Ectodermal cell (in vitro differentiated cells): ENCODE results near the gene DCC.

ENCODE experiments used
- H3K27ac ChIP-seq: 2 replicates; pipeline ENCODE4 v1.7.0; 2013; ENCODE audit warnings: mild to moderate bottlenecking, low read depth, low read length; ENCODE audit not compliant: insufficient read depth, poor library complexity, severe bottlenecking
- H3K27me3 ChIP-seq: 2 replicates; pipeline ENCODE4 v1.7.0; 2013; ENCODE audit warnings: mild to moderate bottlenecking, low read length; ENCODE audit not compliant: insufficient read depth, control insufficient read depth, poor library complexity, severe bottlenecking
- H3K36me3 ChIP-seq: one replicate; pipeline ENCODE4 v1.7.0; 2013; ENCODE audit warnings: low read length; ENCODE audit not compliant: control insufficient read depth, insufficient read depth
- H3K4me1 ChIP-seq: one replicate; pipeline ENCODE4 v1.7.0; 2013; ENCODE audit warnings: low read length; ENCODE audit not compliant: control insufficient read depth, insufficient read depth
- H3K4me3 ChIP-seq: 2 replicates; pipeline ENCODE4 v1.7.0; 2013; ENCODE audit warnings: low read depth, low read length, control low read depth; ENCODE audit not compliant: insufficient read depth
- H3K9me3 ChIP-seq: 2 replicates; pipeline ENCODE4 v1.7.0; 2013; ENCODE audit warnings: mild to moderate bottlenecking, low read length, moderate library complexity; ENCODE audit not compliant: control insufficient read depth
- WGBS, 2 experiments: methylation state at CpG; one replicate each; pipeline ENCODE4 v1.1.7; 2013; ENCODE audit warnings: missing lambda C conversion rate in 2 of 2; 5-methylcytosine and 5-hydroxymethylcytosine counted together

The DCC gene

DNA sequence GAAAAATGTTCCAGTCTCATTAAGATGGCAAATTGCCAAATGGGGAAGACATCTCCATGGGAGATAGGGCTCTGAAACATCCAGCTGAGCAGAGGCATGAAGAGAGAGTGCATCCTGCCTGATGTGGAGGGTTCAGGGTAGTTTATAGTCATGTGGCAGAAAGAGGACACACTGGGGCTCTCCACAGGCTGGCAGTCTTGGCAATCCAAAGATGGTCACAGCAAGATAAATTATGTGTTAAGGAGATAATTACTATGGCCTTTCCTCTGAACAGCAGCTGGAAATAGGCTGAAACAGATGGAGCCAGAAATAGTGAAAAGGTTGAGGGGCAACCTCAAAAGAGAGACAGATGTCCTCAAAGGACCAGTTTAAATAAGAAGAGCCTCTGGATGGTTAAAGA, 97.2 kb downstream of the DCC start:
- no peaks in the 10 kb centered on the region for H3K9me3 ChIP-seq
- no peaks in the 10 kb centered on the region for H3K4me1 ChIP-seq
- H3K27ac ChIP-seq: no peak overlapping the region
- H3K4me3 ChIP-seq: no peak overlapping the region
- no peaks in the 10 kb centered on the region for H3K36me3 ChIP-seq
- H3K27me3 ChIP-seq: no peaks in the 10 kb centered on the region

DNA sequence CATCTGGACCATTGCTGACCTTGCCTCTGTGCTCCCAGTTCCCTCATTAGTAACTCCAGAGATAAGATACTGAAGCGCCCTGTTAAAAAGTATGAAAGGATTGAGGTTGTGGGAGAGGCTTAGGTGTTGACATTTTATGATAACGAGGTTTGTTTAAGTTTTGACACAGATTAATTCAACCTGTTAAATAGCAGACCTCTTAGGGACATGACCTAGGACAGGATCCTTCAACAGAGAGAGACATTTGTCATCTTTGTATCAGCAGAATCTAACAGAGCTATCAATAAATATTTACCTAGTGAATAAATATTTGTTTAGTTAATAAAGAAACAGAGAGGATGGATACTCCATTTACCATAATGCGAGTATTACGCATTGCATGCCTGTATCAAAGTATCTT, 99.5 kb downstream of the DCC start:
- H3K27ac ChIP-seq: no peak overlapping the region
- no peak overlapping the region for H3K4me3 ChIP-seq
- H3K36me3 ChIP-seq: no peaks in the 10 kb centered on the region
- no peaks in the 10 kb centered on the region for H3K9me3 ChIP-seq
- WGBS, 2 experiments: 95 to 100% methylated on average over 2 of the region's 4 CpGs
- no peaks in the 10 kb centered on the region for H3K4me1 ChIP-seq
- no peaks in the 10 kb centered on the region for H3K27me3 ChIP-seq

DNA sequence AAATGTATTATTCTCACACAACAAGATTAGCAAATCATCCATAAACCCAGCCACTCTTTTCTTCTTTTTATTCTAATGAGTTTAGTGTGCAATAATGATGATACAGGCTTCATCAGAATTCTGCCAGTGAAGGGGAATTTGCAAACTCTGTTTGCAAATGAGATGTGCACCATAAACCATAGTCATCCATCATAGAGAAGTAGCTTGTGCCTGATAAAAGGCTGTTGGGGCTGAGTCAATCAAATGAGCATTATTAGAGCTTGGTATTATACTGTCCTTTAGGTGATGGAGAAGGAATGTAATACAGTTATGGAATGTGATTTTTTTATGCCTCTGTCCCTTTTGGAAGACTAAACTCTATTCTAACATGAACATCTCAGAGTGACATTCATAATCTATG, 101.8 kb downstream of the DCC start:
- H3K4me3 ChIP-seq: no peak overlapping the region
- H3K9me3 ChIP-seq: no peaks in the 10 kb centered on the region
- no peaks in the 10 kb centered on the region for H3K36me3 ChIP-seq
- H3K27ac ChIP-seq: no peak overlapping the region
- H3K27me3 ChIP-seq: no peaks in the 10 kb centered on the region
- H3K4me1 ChIP-seq: no peaks in the 10 kb centered on the region

DNA sequence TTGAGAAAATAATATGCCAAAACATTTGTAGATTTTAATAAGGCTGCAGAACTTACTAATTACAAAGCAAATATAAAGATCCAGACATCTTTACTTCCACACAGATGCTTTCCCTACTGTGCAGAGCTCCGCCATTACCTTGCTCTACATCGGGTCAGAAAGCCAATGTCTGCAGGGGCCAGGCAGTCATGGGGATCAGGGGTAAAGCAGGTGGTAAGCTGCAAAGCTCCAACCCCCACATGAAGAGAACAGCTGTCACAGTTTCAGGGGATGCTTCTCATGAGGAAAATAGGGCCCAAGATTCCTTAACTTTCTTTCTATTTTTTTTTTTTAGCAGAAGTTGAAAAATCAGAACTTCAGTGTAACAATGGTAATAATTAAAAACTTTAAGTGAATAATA, 102.7 kb downstream of the DCC start:
- no peak overlapping the region for H3K27ac ChIP-seq
- H3K27me3 ChIP-seq: no peaks in the 10 kb centered on the region
- 93 to 95% methylated on average over 2 of the region's 2 CpGs for WGBS, 2 experiments
- no peaks in the 10 kb centered on the region for H3K9me3 ChIP-seq
- H3K4me1 ChIP-seq: no peaks in the 10 kb centered on the region
- H3K36me3 ChIP-seq: no peaks in the 10 kb centered on the region
- no peak overlapping the region for H3K4me3 ChIP-seq

DNA sequence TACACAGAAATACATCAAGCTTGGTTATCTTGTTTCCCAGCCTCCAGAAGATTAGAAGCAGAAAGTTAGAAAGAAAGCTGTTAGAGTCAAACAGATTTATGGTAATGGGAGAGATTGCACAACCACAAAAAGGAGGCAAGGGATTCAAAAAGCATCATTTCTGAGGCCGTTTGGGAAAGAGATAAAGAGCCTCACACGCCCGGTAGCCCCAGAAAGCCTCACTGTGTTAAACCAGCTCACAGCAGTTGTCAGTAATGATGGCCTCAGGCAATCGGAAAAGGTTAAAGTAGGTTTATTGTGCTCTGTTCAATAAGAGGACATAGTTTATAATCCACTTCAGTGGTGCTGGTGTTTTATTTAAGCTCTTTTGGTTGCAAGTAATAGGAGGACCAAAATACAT, 111.3 kb downstream of the DCC start:
- H3K4me1 ChIP-seq: no peaks in the 10 kb centered on the region
- no peak overlapping the region for H3K27ac ChIP-seq
- no peaks in the 10 kb centered on the region for H3K27me3 ChIP-seq
- no peak overlapping the region for H3K4me3 ChIP-seq
- no peaks in the 10 kb centered on the region for H3K9me3 ChIP-seq
- H3K36me3 ChIP-seq: no peaks in the 10 kb centered on the region
- 78% methylated on average over 4 of the region's 4 CpGs for WGBS, 2 experiments

DNA sequence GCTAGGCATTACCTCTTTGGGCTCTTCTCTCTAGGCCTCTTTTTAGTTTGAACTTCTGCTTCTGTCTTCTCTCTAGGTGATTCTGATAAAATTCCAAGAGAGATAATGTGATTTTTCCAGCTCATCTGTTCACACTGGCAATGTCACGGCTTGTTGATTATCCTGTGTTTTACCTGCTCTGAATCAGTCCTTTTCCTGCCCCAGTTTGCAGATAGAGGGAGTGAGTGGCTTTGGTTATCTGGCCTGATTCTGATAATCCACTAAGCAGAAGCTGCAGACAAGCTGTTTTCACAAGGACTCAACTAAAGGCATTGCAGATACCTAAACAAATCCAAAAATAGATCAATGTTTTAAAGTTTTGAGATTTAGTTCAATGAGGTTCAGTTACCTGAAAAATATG, 111.9 kb downstream of the DCC start:
- Histone ChIP-seq H3K36me3 (no peaks in the 10 kb centered on the region), H3K27me3 (no peaks in the 10 kb centered on the region), H3K27ac (no peak overlapping the region), H3K4me1 (no peaks in the 10 kb centered on the region), H3K9me3 (no peaks in the 10 kb centered on the region), H3K4me3 (no peak overlapping the region)
- WGBS, 2 experiments: 81 to 89% methylated on average over 1 of the region's 1 CpG

DNA sequence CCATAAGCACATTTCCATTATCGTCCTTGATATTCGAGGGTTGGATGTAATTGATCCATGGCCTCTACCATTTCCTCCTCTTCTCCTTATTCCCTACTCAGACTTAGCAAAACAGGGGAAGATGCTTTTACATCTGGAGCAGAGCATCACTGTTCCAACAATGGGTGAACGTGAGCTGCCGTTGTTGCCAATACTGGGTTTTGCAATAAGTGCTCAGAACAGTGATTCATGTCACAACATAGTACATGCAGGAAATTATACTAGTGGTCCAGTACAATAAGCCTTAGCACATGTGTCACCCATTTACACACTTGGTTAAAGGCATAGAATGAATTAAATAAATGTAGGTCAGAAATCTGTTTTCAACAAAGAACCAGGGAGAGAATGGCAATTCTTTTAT, 112.4 kb downstream of the DCC start:
- H3K27me3 ChIP-seq: no peaks in the 10 kb centered on the region
- H3K27ac ChIP-seq: no peak overlapping the region
- H3K4me1 ChIP-seq: no peaks in the 10 kb centered on the region
- no peaks in the 10 kb centered on the region for H3K9me3 ChIP-seq
- no peak overlapping the region for H3K4me3 ChIP-seq
- 94% methylated on average over 4 of the region's 4 CpGs for WGBS, 2 experiments
- H3K36me3 ChIP-seq: no peaks in the 10 kb centered on the region

DNA sequence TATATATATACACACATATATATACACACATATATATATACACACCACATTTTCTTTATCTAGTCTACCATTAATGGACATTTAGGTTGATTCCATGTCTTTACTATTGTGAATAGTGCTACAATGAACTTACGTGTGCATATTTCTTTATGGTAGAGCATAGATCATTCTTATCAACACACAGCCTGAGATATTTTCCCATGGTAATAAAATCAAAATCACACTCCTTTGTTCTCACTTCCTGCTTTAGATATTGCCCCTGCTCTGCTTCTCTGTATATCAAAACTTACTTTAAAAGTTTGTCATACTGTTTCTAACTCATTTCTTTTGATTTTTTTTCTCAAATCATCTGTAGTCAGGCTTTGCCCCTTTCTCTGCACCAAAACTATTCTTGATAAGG, 119.9 kb downstream of the DCC start:
- H3K27ac ChIP-seq: no peak overlapping the region
- no peaks in the 10 kb centered on the region for H3K36me3 ChIP-seq
- H3K27me3 ChIP-seq: no peaks in the 10 kb centered on the region
- H3K4me3 ChIP-seq: no peak overlapping the region
- no peaks in the 10 kb centered on the region for H3K4me1 ChIP-seq
- WGBS, 2 experiments: 100% methylated on average over 1 of the region's 1 CpG
- no peaks in the 10 kb centered on the region for H3K9me3 ChIP-seq

DNA sequence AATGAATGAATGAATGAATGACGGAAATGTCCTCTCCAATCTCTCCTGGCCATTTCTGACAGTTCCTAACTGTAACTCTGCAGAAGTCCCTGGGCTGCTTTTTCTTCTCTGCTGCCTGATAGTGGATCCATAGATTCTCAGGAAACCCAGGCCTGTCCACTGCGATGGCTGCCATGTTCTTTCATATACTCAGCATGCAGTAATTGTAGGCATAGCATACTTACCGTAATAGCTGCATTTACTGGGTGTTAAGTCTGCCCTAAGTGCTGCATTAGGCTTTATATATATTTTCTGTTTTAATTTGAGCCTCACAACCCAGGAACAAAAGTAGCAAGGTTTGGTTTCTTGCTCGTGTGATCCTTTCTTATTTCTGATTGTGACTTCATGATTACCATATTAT, 122.9 kb downstream of the DCC start:
- H3K27me3 ChIP-seq: no peaks in the 10 kb centered on the region
- 96 to 98% methylated on average over 4 of the region's 4 CpGs for WGBS, 2 experiments
- H3K4me3 ChIP-seq: no peak overlapping the region
- no peaks in the 10 kb centered on the region for H3K36me3 ChIP-seq
- H3K4me1 ChIP-seq: peaks cover 3% of the 10 kb centered on the region
- no peak overlapping the region for H3K27ac ChIP-seq
- no peaks in the 10 kb centered on the region for H3K9me3 ChIP-seq

DNA sequence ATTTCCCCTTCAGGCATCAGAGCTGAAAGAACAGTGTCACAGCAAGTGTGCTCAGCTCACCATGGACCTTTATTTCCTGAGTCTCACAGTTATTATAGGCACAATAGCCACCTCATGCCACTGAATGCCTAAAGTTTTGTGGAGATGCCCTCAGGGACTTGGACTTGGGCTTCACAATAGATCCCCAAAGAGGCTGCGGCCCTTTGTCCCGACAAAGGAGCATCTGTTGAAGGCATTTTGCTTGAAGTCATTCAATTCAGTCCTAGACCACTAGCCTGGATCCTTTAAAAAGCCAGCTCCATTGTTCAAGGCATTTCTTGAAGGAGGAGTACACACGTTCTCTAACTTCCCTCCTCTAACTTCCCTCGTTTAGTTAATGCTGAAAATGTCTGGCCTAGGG, 125.4 kb downstream of the DCC start:
- no peaks in the 10 kb centered on the region for H3K27me3 ChIP-seq
- 33 to 56% methylated on average over 4 of the region's 4 CpGs for WGBS, 2 experiments
- H3K36me3 ChIP-seq: no peaks in the 10 kb centered on the region
- peaks cover 3% of the 10 kb centered on the region for H3K4me1 ChIP-seq
- H3K27ac ChIP-seq: no peak overlapping the region
- H3K9me3 ChIP-seq: no peaks in the 10 kb centered on the region
- H3K4me3 ChIP-seq: no peak overlapping the region

DNA sequence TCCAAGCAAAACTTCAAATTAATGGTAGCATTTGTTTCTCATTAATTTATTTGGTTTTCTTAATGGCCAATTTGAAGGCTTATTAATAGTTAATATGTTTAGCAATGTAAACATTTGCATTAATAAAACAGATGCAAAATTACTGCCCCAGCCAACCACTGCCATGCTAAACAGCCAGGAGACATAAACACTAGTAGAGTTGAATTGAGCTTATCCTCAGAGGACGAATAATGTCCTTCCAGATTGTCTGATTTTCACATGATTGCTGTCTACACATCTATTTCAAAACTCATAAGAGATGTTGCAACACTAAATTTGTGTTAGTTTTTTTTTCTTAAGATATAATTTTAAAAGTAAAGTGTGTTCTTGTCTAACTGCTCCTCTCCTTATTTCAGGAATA, 128.5 kb downstream of the DCC start:
- Histone ChIP-seq H3K4me1 (peaks cover 3% of the 10 kb centered on the region), H3K4me3 (no peak overlapping the region), H3K27me3 (no peaks in the 10 kb centered on the region), H3K36me3 (no peaks in the 10 kb centered on the region), H3K27ac (no peak overlapping the region), H3K9me3 (no peaks in the 10 kb centered on the region)
- WGBS, 2 experiments: 89 to 100% methylated on average over 1 of the region's 1 CpG
